ENCODE results near the gene ARHGAP33.
A peak's percentile ranks its signal among the peaks of the same experiment; 100 is the strongest.

GRCh38 chr19:35790981-35791813 is 15.8 kb downstream of the ARHGAP33 start:
- TF ChIP-seq CTCF (IDR thresholded peaks at IDR 0.05; ENCODE audit: low read depth, low read length) (peak; percentile 44), EZH2phosphoT487 (IDR thresholded peaks at IDR 0.05; ENCODE audit: low read depth) (no peak)

All from OCI-LY3 (cell line).